ENCODE results near the gene TMCO2.

The TMCO2 gene

DNA sequence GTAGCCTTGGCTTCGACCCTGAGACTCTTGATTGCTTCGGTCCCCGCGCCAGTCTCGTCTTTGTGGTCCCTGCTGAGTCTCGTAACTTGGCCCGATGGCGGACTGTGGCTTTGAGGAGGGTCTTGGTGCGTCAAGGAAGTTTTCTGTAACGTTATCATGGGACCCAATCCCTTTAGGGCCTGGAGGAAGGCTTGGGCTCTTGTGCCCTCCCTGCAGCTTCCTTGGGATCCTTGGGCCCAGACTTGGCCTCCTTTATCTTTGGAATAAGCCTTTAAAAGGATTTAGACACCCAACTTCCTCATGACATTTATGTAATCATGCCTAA is 10.7 kb downstream of the TMCO2 start:
- DNase-seq = no peak

DNA sequence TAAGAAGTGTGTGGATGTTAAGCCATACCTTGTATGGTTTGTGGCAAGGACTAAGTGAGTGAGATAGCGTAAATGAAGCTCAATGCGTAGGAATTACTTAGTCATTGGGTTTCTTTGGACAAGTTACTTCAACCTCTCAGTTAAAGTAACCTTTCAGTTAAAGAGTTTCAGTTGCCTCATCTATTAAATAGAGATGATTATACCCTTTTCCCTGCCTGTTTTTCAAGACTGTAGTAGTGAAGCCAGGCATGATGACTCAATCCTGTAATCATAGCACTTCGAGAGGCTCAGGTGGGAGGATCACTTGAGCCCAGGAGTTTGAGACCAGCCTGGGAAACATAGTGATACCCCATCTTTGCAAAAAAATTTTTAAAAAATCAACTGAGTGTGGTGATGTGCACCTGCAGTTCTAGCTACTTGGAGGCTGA is 16.6 kb downstream of the TMCO2 start:
- DNase-seq = no peak

DNA sequence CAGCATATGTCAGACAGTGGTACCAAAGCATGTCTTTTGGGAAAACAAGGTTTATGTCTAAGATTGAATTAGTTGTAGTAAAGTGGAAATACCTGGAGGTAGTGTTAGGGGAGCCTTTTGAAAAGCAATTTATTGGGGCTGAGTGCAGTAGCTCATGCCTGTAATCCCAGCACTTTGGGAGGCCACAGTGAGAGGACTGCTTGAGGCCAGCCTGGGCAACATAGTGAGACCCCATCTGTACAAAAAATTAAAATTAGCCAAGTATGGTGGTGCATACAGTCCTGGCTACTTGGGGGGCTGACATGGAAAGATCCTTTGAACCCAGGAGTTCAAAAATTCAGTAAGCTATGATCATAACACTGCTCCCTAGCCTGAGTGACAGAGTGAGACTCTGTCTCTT is 17.6 kb downstream of the TMCO2 start:
- no peak for DNase-seq

DNA sequence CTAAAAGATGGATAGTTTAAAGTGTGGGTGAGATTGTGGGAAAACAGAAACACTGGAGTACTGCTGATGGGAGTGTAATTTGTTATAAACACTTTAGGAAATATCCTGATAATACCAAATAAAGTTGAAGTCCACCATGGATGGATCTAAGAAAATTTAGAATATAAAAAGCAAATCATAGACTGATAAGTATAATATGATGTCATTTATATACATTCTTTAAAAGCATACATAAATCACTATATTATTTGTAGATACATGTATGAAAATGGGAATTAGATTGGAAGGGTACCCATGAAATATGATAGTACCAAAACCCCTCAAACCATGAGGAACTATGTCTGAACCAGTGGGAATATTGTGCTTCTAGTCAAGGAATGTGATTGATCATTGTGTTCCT is 18.2 kb downstream of the TMCO2 start:
- no peak for DNase-seq

DNA sequence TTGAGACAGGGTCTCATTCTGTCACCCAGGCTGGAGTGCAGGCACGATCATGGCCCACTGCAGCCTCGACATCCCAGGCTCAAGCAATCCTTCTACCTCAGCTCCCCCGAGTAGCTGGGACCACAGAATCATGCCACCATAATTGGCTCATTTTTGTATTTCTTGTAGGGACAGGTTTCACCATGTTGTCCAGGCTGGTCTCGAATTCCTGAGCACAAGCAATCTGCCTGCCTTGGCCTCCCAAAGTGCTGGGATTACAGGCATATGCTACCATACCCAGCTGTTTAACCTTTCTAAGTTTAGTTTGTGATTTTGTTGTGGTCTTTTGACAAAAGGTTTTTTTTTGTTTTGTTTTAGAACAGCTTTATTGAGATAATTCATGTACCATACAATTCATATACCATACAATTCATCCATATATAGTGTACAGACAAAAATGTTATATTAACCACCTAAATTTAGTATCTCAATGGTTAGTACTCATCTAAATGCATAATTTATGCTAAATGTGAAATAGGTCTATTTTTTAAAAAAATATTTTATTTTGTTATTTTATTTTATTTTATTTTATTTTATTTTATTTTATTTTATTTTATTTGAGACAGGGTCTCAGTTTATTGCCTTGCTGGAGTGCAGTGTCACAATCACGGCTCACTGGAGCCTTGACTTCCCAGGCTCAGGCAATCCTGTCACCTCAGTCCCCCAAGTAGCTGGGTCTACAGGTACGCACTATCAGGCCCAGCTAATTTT is 19.2 kb downstream of the TMCO2 start:
- no peak for DNase-seq

DNA sequence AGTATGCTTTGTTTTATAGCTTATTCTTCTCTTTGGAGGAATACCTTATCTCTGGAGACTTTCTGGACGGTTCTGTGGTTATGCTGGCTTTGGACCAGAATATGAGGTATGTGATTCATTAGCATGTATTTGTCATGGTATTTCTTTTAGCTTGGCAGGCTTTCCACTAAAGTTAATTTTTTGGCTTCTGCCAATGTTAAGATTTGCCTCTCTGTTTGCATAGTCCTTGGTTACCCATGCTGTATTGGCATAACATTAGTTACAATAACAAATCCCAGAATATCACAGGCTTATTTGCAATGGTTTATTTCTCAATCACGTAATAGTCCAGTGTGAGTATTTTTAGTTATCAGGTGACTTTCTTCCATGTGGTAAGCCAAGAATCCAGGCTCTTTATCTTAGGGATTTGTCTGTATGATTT is 20.0 kb downstream of the TMCO2 start:
- DNase-seq = peak in 1 of 2 experiments; percentile 13

DNA sequence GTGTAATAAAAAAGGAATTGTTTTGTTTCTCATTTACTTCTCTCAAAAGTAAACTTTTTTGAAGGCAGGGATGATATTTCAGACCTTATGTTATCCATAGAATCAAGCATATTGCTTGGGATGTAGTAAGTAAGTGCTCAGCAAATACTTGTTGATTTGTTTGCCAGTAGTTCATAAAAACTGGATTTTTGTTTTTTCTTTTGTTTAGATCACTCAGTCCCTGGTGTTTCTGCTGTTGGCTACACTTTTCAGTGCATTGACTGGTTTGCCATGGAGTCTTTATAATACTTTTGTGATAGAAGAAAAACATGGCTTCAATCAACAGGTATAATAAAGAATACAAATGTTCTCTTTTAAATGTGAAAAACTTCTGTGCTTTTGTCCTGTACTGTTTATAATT is 20.5 kb downstream of the TMCO2 start:
- no peak for DNase-seq

DNA sequence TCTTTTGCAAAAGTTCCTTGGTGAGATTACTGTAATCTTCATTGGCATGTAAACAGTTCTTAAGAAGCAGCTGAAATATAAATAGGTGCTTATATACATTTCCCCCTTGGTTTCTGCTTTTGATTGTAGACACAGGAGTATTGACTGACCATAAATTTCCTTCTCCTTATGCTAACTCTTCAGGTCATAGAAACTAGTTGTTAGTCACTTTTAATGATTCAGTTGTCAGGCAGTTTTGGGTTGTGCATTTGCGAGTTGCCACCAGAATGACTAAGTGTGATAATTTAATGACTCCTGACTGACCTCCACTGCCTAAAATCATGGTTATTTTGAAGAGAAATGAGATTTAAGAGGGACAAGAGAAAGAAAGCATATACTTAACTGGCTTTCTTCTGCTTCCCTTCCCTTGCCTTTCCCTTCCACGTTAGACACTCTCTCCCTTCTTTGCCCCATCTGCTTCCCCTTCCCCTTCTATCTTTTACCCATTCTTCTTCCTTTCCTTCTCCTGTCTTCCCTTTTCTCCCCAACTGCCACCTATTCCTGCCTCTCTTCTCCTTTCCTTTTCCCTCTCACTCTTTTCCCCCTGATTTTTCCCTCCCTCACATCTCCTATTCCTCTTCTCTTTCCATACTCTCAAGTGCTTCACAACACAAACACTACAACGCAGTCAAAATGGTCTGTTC is 22.6 kb downstream of the TMCO2 start:
- no peak for DNase-seq

DNA sequence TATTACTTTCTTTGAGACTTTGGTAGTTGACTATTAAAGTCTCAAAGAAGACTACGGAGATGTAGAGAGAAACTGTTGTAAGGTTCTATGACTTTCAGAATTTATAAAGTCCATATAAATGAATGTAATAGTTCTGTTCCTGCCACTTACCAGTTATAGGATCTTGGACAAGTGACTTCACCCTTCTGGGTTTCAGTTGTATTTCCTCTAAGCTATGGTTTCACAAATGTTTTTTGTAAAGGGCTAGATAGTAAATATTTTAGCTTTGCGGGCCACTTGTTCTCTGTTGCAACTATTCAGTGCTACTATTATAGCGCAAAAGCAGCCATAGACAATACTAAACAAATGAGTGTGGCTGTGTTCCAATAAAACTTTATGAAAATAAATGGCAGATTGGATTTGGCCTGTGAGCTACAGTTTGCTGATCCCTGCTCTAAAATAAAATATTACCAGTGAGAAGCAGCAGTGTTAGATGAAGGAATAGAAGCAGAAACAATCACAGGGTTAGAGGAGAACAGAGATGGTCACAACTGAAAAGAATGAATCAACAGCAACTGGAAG is 25.0 kb downstream of the TMCO2 start:
- no peak for DNase-seq

DNA sequence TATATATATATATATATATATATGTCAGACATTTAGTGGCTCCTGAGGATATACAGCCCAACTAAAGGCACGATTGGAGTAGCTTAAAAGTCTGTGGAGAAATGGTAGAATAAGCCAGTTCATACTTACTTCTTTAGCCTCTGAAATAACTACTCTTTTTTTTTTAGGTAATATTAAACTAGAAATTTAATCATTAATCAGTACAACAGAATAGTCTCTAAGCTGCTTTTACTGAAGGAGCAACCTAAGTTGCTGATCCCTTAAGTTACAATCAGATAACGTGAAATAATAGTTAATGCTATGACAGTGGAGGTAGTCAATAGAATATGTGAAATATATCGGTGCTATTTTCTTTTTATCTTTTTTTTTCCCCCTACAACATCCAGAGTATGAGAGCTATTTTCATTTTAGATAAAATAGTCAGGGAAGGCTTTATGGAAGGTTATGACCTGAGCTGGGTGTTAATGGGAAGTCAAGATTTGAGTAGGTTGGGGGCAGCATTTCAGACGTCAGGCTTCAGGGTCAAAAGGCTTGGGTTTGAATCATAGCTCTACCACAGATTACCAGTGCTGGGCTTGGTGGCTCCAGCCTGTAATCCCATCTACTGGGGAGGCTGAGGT is 25.9 kb downstream of the TMCO2 start:
- DNase-seq = no peak

DNA sequence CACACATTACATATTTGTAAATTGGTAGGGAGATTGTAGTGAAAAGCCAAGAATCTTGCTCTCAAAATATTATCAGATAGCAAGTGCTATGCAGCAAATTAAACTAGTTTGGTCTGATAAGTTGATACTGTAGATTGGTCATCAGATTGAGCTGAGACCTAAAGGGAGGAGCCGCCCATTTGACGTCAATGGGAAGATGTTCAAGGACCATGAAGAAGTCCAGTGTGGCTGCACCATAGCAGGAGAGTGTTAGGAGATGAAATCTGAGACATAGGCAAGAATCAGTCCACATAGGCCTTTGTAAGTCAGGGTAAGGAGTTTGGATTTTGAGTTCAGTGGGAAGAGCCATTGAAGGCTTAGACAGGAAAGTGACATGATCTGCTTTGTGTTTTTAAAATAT is 26.6 kb downstream of the TMCO2 start:
- DNase-seq = no peak

DNA sequence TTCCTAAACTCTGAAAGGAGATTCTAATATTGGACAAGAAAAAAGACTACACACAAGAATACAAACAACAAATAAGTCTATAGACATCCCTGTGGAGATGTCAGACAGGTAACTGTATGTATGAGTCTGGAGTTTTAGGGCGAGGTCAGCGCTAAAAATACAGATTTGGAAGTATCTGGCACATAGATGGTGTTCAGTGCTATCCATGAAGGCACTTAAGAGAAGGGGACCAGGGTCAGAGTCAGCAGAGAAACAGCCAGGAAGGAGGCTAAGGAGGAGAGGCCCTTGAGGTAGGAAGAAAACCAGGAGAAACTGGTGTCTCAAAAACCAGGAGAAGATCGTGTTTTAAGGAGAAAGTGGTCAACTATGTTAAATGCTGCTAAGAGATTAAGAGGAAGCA is 28.4 kb downstream of the TMCO2 start:
- DNase-seq = no peak

DNA sequence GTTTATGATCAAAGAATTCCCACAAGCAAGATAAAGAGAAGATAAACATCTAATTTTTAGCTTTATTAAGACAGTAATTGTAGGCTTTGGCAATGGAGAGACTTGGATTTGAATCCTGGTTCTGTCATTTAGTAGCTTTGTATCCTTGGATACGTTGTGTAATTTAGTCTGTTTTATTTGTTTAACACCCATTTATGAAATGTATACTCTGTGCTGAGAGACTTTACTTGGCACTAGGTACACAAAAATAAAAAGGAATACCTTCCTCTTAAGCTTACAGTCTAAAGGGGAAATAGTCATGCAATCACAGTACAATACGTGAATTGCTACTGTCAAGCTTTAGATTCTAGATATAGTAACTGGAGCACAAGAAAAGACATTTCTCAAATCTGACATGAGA is 34.1 kb downstream of the TMCO2 start:
- no peak for DNase-seq

DNA sequence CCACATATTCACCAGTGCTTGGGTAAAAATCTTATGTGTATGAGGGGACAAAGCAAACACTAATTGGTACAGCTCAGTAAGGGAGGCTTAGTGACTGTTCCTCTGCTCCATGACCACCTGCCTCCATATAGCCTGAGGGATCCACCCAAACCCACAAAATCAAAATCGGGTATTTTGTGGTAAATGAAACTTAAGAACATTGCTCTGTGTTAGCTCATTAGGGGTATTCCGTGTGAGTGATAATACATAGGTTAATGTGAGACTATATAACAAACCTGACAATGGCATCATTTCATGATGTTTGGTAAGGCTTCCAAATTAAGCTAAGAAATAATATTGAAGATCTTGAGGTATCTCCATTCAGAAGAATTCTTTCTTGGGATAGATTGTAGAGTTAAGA is 43.6 kb downstream of the TMCO2 start:
- DNase-seq = no peak

DNA sequence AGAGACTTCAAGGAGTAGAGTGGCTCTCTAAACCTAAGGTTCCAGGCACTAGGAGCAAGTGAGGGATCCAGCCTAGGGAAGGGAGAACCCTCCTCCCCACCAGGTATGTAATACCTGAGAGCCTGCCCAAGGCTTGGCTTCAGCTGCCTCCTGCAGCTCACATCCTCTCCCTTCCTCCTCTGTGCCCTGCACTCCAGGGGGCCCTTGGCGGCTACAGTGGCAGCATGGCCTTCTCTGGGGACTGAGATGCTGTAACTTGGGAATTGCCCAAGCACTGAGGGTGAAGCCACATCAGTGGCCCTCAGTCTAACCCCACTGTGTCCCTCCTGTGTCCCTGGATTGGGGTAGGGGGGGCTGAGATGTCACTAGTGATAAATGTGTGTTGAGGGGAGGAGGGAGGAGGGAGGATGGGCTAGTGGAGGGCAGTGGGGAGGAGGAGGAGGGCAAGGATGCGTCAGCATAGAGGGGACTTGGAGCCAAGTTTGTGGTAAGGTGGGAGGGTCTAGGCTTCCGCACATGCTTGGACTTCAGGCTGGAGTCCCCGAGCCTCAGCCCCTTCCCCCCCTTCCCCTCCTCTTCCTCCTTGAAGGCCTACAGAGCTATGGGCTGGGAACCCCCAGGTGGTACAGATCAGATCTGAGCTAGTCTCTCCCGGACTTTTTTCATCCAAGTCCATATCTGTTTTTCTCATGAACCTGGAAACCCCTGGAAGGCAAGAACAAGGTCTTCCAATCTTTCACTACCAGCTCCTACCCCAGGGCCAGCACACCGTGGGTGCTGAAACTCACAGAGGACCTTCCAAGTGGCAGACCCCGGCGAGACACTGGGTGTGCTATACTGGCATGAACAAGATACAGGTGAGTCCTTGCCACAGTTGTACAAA is 51.9 kb downstream of the TMCO2 start:
- no peak for DNase-seq

DNA sequence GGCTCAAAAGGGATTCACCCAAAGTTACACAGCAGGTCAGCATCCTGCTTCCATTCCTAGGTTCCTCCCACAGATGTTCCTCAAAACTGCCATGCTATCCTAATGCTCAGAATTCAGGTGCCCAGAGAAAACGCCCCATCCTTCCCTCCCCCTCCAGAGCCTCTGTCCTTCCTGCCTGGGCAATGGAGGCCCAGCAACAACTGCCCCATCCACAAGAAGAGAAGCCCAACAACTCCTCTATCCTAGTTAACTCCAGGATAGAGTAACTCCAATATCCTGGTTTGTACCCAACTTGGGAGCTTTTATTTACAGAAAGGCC is 52.5 kb downstream of the TMCO2 start:
- no peak for DNase-seq

DNA sequence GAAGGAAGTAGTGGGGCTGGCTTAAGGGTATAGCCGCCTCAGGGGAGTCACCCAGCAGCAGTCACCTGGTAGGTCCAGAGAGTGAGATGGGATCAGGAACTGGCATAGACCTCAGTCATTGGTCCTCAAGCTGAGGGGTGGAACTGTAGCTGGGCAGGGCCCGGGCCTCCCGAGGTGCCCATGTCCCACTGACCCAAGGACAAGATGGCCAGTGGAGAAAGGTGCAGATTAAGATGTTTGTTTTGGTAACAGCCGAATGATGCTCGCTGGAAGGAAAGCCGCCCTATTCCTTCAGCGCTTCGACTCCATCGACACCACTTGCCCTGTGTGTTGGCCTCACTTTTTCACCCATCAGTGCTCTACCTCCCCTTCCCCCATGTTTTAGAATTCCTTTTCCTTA is 52.9 kb downstream of the TMCO2 start:
- DNase-seq = no peak

DNA sequence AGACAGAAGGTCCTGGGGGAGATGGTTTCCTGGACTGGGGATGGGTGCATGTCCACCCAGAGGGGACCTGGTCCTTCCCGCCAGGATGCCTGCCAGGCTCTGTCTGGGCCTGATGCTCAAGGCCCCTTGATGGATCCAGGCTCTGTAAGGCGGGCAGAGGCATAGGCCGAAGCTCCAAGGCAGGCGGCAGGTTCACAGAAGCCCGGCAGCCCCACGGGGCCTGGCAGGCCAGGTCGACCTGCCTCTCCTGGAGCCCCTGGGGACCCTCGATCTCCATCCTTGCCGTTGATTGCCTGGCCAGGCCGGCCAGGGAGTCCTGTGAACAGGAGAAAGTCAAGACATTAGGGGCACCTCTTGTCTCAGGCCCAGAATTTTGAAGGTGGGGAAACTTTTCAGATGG is 53.3 kb downstream of the TMCO2 start:
- no peak for DNase-seq
